ENCODE results near the gene ATG16L2. TPM values are rescaled to one million over a fixed set of nuclear protein-coding genes. Genes with fewer than 3 reads are reported as not detected.
"Not testable (repeated sequence)": the region's sequence is repeated elsewhere in the genome, so short reads cannot be mapped to it uniquely, and the experiment has no call there.

The ATG16L2 gene
- total RNA-seq, 2 experiments from 2014 or later, result 58.3 to 61.6 TPM

GRCh38 chr11:72825661-72826060 lies 11.4 kb downstream of the ATG16L2 start:
- H3K4me1 Mint-ChIP-seq (ENCODE audit: low read depth), result peaks cover 9% of the 10 kb centered on the region
- ATAC-seq (ENCODE audit: poor library complexity), result no peak
- H3K4me1 ChIP-seq (ENCODE audit: insufficient read depth, low read length), result peaks cover 45% of the 10 kb centered on the region
- no peak overlapping the region for H3K27ac ChIP-seq (ENCODE audit: low read depth in 1 of 2, low read length in 2 of 2)
- no peak overlapping the region for H3K4me3 Mint-ChIP-seq
- H3K27me3 Mint-ChIP-seq, result no peaks in the 10 kb centered on the region
- no peak for TF ChIP-seq CTCF (IDR thresholded peaks at IDR 0.05)
- H3K36me3 Mint-ChIP-seq (ENCODE audit: low read depth), result peaks cover 60% of the 10 kb centered on the region
- CTCF ChIA-PET, result no interaction called here
- H3K27me3 ChIP-seq (ENCODE audit: control insufficient read depth in 1 of 2, insufficient read depth in 2 of 2, low read length in 2 of 2), result no peaks in the 10 kb centered on the region
- peak overlapping the region; percentile 65 for H3K27ac Mint-ChIP-seq
- intact Hi-C loops (cut with DNase I, micrococcal nuclease), result no loop called here
- POLR2A ChIA-PET, result no interaction called here
- no peak overlapping the region for H3K4me3 ChIP-seq (ENCODE audit: low read length)
- no peaks in the 10 kb centered on the region for H3K9me3 ChIP-seq (ENCODE audit: control insufficient read depth in 1 of 2, insufficient read depth in 1 of 2, low read length in 2 of 2)
- peaks cover 79% of the 10 kb centered on the region for H3K36me3 ChIP-seq (ENCODE audit: insufficient read depth, low read length)
- H3K9me3 Mint-ChIP-seq, result no peaks in the 10 kb centered on the region
- DNase-seq, result no peak

- H3K27ac ChIP-seq (ENCODE audit: low read depth in 1 of 2, low read length in 2 of 2), result no peak overlapping the region
- H3K4me3 Mint-ChIP-seq, result no peak overlapping the region
- CTCF ChIA-PET, result no interaction called here
Observed at GRCh38 chr11:72826191-72826941, 12.2 kb downstream of the ATG16L2 start.

GRCh38 chr11:72826942-72827480 lies 12.8 kb downstream of the ATG16L2 start:
- Mint-ChIP-seq H3K27ac (peak overlapping the region; percentile 84), H3K4me3 (no peak overlapping the region), H3K36me3 (ENCODE audit: low read depth) (peaks cover 62% of the 10 kb centered on the region), H3K4me1 (ENCODE audit: low read depth) (peaks cover 13% of the 10 kb centered on the region), H3K9me3 (no peaks in the 10 kb centered on the region), H3K27me3 (no peaks in the 10 kb centered on the region)
- Histone ChIP-seq H3K9me3 (ENCODE audit: control insufficient read depth in 1 of 2, insufficient read depth in 1 of 2, low read length in 2 of 2) (no peaks in the 10 kb centered on the region), H3K4me1 (ENCODE audit: insufficient read depth, low read length) (peaks cover 32% of the 10 kb centered on the region), H3K27me3 (ENCODE audit: control insufficient read depth in 1 of 2, insufficient read depth in 2 of 2, low read length in 2 of 2) (no peaks in the 10 kb centered on the region), H3K27ac (ENCODE audit: low read depth in 1 of 2, low read length in 2 of 2) (no peak overlapping the region), H3K4me3 (ENCODE audit: low read length) (no peak overlapping the region), H3K36me3 (ENCODE audit: insufficient read depth, low read length) (peaks cover 68% of the 10 kb centered on the region)
- ATAC-seq (ENCODE audit: poor library complexity), result no peak
- no peak for DNase-seq
- no peak for TF ChIP-seq CTCF (IDR thresholded peaks at IDR 0.05)
- POLR2A ChIA-PET, result interaction anchor here (0.9 to 1.1 kb wide), 3 partner anchors 14 to 337 kb away, joined by 3 to 4 read pairs (median 3); no protein-coding TSS in a partner anchor
- intact Hi-C loops (cut with DNase I, micrococcal nuclease), result no loop called here
- CTCF ChIA-PET, result interaction anchor here (1.0 kb wide), 1 partner anchor 33 kb away, joined by 3 read pairs; the partner anchor contains the start of gene STARD10

More at GRCh38 chr11:72826191-72826941, 12.2 kb downstream of the ATG16L2 start:
- no peak for DNase-seq
- intact Hi-C loops (cut with DNase I, micrococcal nuclease), result no loop called here
- H3K27ac Mint-ChIP-seq, result peak overlapping the region; percentile 84
- H3K9me3 Mint-ChIP-seq, result no peaks in the 10 kb centered on the region
- no peak for ATAC-seq (ENCODE audit: poor library complexity)
- no peak overlapping the region for H3K4me3 ChIP-seq (ENCODE audit: low read length)
- peaks cover 72% of the 10 kb centered on the region for H3K36me3 ChIP-seq (ENCODE audit: insufficient read depth, low read length)
- peaks cover 38% of the 10 kb centered on the region for H3K4me1 ChIP-seq (ENCODE audit: insufficient read depth, low read length)
- no peak for TF ChIP-seq CTCF (IDR thresholded peaks at IDR 0.05)
- H3K27me3 ChIP-seq (ENCODE audit: control insufficient read depth in 1 of 2, insufficient read depth in 2 of 2, low read length in 2 of 2), result no peaks in the 10 kb centered on the region
- no peaks in the 10 kb centered on the region for H3K27me3 Mint-ChIP-seq
- no peaks in the 10 kb centered on the region for H3K9me3 ChIP-seq (ENCODE audit: control insufficient read depth in 1 of 2, insufficient read depth in 1 of 2, low read length in 2 of 2)
- POLR2A ChIA-PET, result no interaction called here
- peaks cover 58% of the 10 kb centered on the region for H3K36me3 Mint-ChIP-seq (ENCODE audit: low read depth)
- peaks cover 7% of the 10 kb centered on the region for H3K4me1 Mint-ChIP-seq (ENCODE audit: low read depth)

- POLR2A ChIA-PET, result interaction anchor here (0.9 to 1.1 kb wide), 5 partner anchors 12 to 397 kb away, joined by 3 to 5 read pairs (median 3); no protein-coding TSS in a partner anchor
- Mint-ChIP-seq H3K36me3 (ENCODE audit: low read depth) (peaks cover 62% of the 10 kb centered on the region), H3K27ac (peak overlapping the region; percentile 84), H3K4me3 (peak overlapping the region; percentile 38), H3K4me1 (ENCODE audit: low read depth) (peaks cover 13% of the 10 kb centered on the region)
- DNase-seq (peak in 1 of 14 experiments; percentile 44), ATAC-seq (ENCODE audit: poor library complexity) (peak; percentile 48)
- H3K9me3 Mint-ChIP-seq; H3K4me3 ChIP-seq (ENCODE audit: low read length); H3K27me3 Mint-ChIP-seq; H3K9me3 ChIP-seq (ENCODE audit: control insufficient read depth in 1 of 2, insufficient read depth in 1 of 2, low read length in 2 of 2); intact Hi-C loops (cut with DNase I, micrococcal nuclease); H3K27me3 ChIP-seq (ENCODE audit: control insufficient read depth in 1 of 2, insufficient read depth in 2 of 2, low read length in 2 of 2): not testable (repeated sequence)
- CTCF ChIA-PET, result interaction anchor here (1.0 to 1.2 kb wide), 2 partner anchors 33 to 102 kb away, joined by 3 read pairs; partner anchors contain the start of gene STARD10
- peaks cover 63% of the 10 kb centered on the region for H3K36me3 ChIP-seq (ENCODE audit: insufficient read depth, low read length)
- peaks cover 27% of the 10 kb centered on the region for H3K4me1 ChIP-seq (ENCODE audit: insufficient read depth, low read length)
- peak overlapping the region in 1 of 2 donors; percentile 22 for H3K27ac ChIP-seq (ENCODE audit: low read depth in 1 of 2, low read length in 2 of 2)
Observed at GRCh38 chr11:72827656-72828055, 13.4 kb downstream of the ATG16L2 start.
